HepG2 (cell line): Measurements from ENCODE around the gene HSPA1L. TPM values are rescaled to one million over a fixed set of nuclear protein-coding genes. Genes with fewer than 3 reads are reported as not detected.
A peak's percentile ranks its signal among the peaks of the same experiment; 100 is the strongest.

Experiments
- ATAC-seq: fragments of 200-7000 bp; cut with Tn5 transposase; 3 replicates; pipeline ENCODE4 v1.9.1; 2020; ENCODE audit warnings: mild to moderate bottlenecking, moderate library complexity
- BruUV-seq: library from RNA; stranded (reverse); fragments of 400-500 nt; replicated peaks from 2 replicates; lab custom pipeline; 2021; lab: Mats Ljungman, UMichigan
- CTCF ChIA-PET: fragments of 300-600 bp; formaldehyde crosslinking; extraction: SDS; loops from one replicate; lab custom pipeline; 2021; ENCODE audit warnings: low total read pairs, inconsistent platforms, low intra/inter-chr PET ratio; lab: Yijun Ruan, JAX
- POLR2A ChIA-PET: fragments of 350-600 bp; sonication (Branson Sonifier 250); formaldehyde crosslinking; loops from one replicate; lab custom pipeline; 2020; ENCODE audit warnings: antibody characterized with exemption, inconsistent platforms; lab: Yijun Ruan, JAX
- DNase-seq: peaks from one replicate; pipeline ENCODE4 v3.0.0-alpha.2; 2015; ENCODE audit warnings: low spot score
- FAIRE-seq: peaks from 3 replicates; lab custom pipeline; 2011; peaks lifted over from hg19 to GRCh38; lab: Jason Lieb, UNC
- H2AFZ ChIP-seq: one replicate; pipeline ENCODE4 v1.6.1; 2011; ENCODE audit warnings: low read length, inconsistent platforms
- H3K27ac ChIP-seq: fragments of 300-600 bp; 3 replicates; pipeline ENCODE4 v1.8.0; 2011; ENCODE audit warnings: mixed run types, mild to moderate bottlenecking, mixed read lengths, low read length, inconsistent platforms; ENCODE audit not compliant: insufficient read depth; ENCODE audit errors: extremely low read length
- H3K27me3 ChIP-seq, 2 experiments: fragments of 200-600 bp in 1 of 2; 2 replicates in 1 of 2; 3 replicates in 1 of 2; pipeline versions ENCODE4 v1.6.0 to v1.8.0; 2011; ENCODE audit warnings: low read length in 2 of 2, mild to moderate bottlenecking in 2 of 2, moderate library complexity in 2 of 2, inconsistent platforms in 1 of 2; ENCODE audit not compliant: insufficient read depth in 2 of 2, control insufficient read depth in 1 of 2
- H3K36me3 ChIP-seq, 2 experiments: fragments of 200-600 bp in 1 of 2; replicated peaks in 1 of 2; 2 replicates in 1 of 2; 3 replicates in 1 of 2; pipeline versions ENCODE4 v1.5.1 to v1.8.0; 2011; ENCODE audit warnings: low read length in 2 of 2, inconsistent platforms in 1 of 2; ENCODE audit not compliant: insufficient read depth in 2 of 2, control insufficient read depth in 1 of 2
- H3K4me1 ChIP-seq: 2 replicates; pipeline ENCODE4 v1.5.1; 2012; ENCODE audit warnings: low read length, inconsistent platforms; ENCODE audit not compliant: insufficient read depth
- H3K4me2 ChIP-seq: 2 replicates; pipeline ENCODE4 v1.6.0; 2011; ENCODE audit warnings: low read depth, low read length, inconsistent platforms
- H3K4me3 ChIP-seq, 3 experiments: fragments of 200-600 bp in 1 of 3; sonication (generic), shearing (Covaris generic) in 1 of 3; replicated peaks in 1 of 3; 2 replicates each; pipeline ENCODE4 v1.5.1; 2011 to 2016; ENCODE audit warnings: low read length in 3 of 3, inconsistent platforms in 2 of 3, low read depth in 2 of 3, mild to moderate bottlenecking in 2 of 3, control low read depth in 1 of 3, mixed read lengths in 1 of 3; ENCODE audit not compliant: insufficient read depth in 1 of 3
- H3K79me2 ChIP-seq: one replicate; pipeline ENCODE4 v1.6.1; 2011; ENCODE audit warnings: low read length, inconsistent platforms; ENCODE audit not compliant: insufficient read depth
- H3K9ac ChIP-seq: 2 replicates; pipeline ENCODE4 v1.6.0; 2011; ENCODE audit warnings: mild to moderate bottlenecking, low read depth, low read length, inconsistent platforms; ENCODE audit not compliant: insufficient read depth
- H3K9me3 ChIP-seq: 2 replicates; pipeline ENCODE4 v1.5.1; 2012; ENCODE audit warnings: mild to moderate bottlenecking, low read length
- H4K20me1 ChIP-seq: 2 replicates; pipeline ENCODE4 v1.6.0; 2011; ENCODE audit warnings: inconsistent platforms, mild to moderate bottlenecking, low read length, moderate library complexity; ENCODE audit not compliant: insufficient read depth
- AGO2 ChIP-seq: fragments of 200-400 bp; formaldehyde crosslinking; optimal IDR thresholded peaks from 2 replicates; pipeline ENCODE3; 2017; ENCODE audit warnings: mild to moderate bottlenecking, low read depth, low read length, moderate library complexity
- NAIF1 ChIP-seq: sonication (generic); formaldehyde crosslinking; IDR thresholded peaks from 2 replicates; pipeline ENCODE4 v1.5.0; 2020; ENCODE audit warnings: mild to moderate bottlenecking, missing genetic modification reagents, borderline replicate concordance
- ZNF614 ChIP-seq: IDR thresholded peaks from 2 replicates; pipeline ENCODE4 v1.6.1; 2018; ENCODE audit warnings: missing biosample characterization, missing genetic modification reagents, inconsistent platforms, borderline replicate concordance
- WGBS: methylation state at CpG from one replicate; pipeline ENCODE4 v1.1.6; 2017; ENCODE audit warnings: low lambda C conversion rate; 5-methylcytosine and 5-hydroxymethylcytosine counted together
- in situ Hi-C: cut with HindIII; loops from 2 replicates; pipeline ENCODE4 v1.10.0; 2017; ENCODE audit warnings: low pct_unique_long_range_greater_than_20kb; ENCODE audit not compliant: extremely low pct_ligation_motif_present
- intact Hi-C: fragments of 100-400 bp; cut with micrococcal nuclease; formaldehyde crosslinking; loops from one replicate; pipeline ENCODE4 v1.10.0; 2022; ENCODE audit not compliant: unreplicated experiment
- polyA plus RNA-seq, 8 experiments: library from polyadenylated mRNA; depleted of rRNA in 3 of 8; stranded (reverse) in 7 of 8; unstranded in 1 of 8; fragments of >200 nt; fragmentation: Illumina TruSeq in 4 of 8; extraction: Trizol in 4 of 8; gene quantifications; 2 replicates each; pipeline versions ENCODE4 v1.2.1 to v1.2.3, GENCODE V29; 2011 to 2016; ENCODE audit warnings: low read depth in 4 of 8, missing spikeins in 1 of 8, mixed read lengths in 1 of 8; ENCODE audit not compliant: insufficient read depth in 1 of 8
- total RNA-seq, 5 experiments: library from RNA; depleted of rRNA; stranded (reverse); fragments of >200 nt; fragmentation: Illumina TruSeq; extraction: Trizol; gene quantifications; 2 replicates each; pipeline ENCODE4 v1.2.3, GENCODE V29; 2016; ENCODE audit warnings: low read depth in 1 of 5
- TF ChIP-seq, protein P1 (sequence below): sonication (generic); formaldehyde crosslinking; IDR thresholded peaks from 2 replicates; pipeline ENCODE4 v1.8.0; 2023; ENCODE audit warnings: mild to moderate bottlenecking, missing genetic modification reagents

Gene HSPA1L
- total and polyA plus RNA-seq, 2 of the 13 experiments (the other 11 are each of a cell fraction or from before 2014, with no cell fraction given), result 0.55 to 1.0 TPM

DNA sequence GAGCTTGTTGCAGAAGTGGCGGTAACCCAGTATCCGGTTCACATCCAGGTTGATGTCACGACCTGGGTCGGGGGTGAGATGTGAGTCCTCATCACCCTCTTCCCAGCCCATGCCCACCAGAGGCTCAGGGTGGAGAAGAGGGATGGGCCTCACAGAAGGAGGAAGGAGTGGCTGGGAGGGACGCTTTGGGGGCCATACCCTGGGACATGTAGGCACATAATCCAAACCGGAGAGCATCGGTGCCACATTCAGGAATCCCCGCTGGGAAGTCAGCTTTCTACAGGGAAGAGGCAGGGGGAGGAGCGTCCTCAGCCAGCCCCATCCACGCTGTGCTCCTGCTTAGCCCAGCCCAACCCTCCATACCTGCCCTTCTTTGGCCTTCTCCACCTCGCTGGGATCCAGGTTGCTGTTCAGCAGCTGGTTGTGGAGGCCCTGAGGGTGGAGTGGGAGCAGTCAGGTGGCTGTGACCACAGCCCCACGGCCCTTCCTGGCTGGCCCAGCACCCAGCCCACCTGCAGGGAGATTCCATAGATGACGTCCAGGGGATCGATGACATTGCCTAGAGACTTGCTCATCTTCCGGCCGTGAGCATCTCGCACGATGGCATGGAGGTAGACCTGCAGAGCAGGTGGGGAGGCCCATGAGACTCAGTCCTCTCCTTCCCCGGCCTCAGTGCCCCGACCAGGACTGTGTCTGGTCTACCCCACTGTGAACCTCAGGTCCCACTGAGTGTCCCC, 34.4 kb downstream of the HSPA1L start:
- H3K4me1 ChIP-seq, result peaks cover 37% of the 10 kb centered on the region
- H3K36me3 ChIP-seq, result peaks cover 49 to 56% of the 10 kb centered on the region in 2 experiments
- H3K9ac ChIP-seq, result no peak overlapping the region
- no peak overlapping the region for H3K4me3 ChIP-seq
- H3K4me2 ChIP-seq, result no peak overlapping the region
- POLR2A ChIA-PET, result interaction anchor here (1.5 to 4.2 kb wide), 5 partner anchors 11 to 44 kb away, joined by 3 to 66 read pairs (median 5); partner anchors contain the start of genes CLIC1, LSM2, MSH5 and VARS1
- in situ Hi-C loops, result no loop called here
- WGBS, result over 99% methylated on average over 19 of the region's 20 CpGs
- intact Hi-C loops, result no loop called here
- ATAC-seq, result no peak
- no peak for FAIRE-seq
- TF ChIP-seq AGO2, result peak; percentile 40
- TF ChIP-seq NAIF1 (CRISPR knock-in tag), result no peak
- TF ChIP-seq, all 625 proteins: peak for 1
- no peaks in the 10 kb centered on the region for H3K79me2 ChIP-seq
- H2AFZ ChIP-seq, result no peak overlapping the region
- no TSS peak for BruUV-seq
- CTCF ChIA-PET, result no interaction called here
- no peaks in the 10 kb centered on the region for H3K27me3 ChIP-seq
- no peak overlapping the region for H3K27ac ChIP-seq
- H3K9me3 ChIP-seq, result no peaks in the 10 kb centered on the region
- H4K20me1 ChIP-seq, result no peaks in the 10 kb centered on the region
- no peak for DNase-seq

DNA sequence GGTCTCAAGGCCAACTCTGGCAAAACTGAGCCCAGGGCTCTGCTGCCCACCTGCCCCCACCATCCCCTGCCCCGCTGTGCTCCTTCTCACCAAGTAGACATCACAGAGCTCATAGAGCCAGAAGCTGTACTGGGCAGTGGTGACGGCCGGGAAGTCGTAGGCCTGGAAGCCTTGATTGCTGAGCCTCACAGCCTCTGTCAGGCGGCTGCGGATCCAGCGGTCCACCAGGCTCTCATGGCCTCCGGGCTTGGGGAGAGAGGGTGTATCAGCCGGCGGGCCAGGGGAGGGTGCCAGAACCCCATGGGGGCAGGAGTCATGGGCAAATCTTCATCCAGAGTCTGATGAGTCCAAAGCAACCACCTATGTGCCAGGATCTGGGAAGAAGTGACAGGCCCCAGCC, 35.2 kb downstream of the HSPA1L start:
- Histone ChIP-seq H4K20me1 (no peaks in the 10 kb centered on the region), H3K9ac (no peak overlapping the region), H3K9me3 (no peaks in the 10 kb centered on the region), H3K4me2 (no peak overlapping the region), H3K27me3 (no peaks in the 10 kb centered on the region), H3K36me3 (peaks cover 42 to 49% of the 10 kb centered on the region in 2 experiments), H2AFZ (no peak overlapping the region), H3K4me3 (no peak overlapping the region), H3K4me1 (peaks cover 45% of the 10 kb centered on the region), H3K79me2 (no peaks in the 10 kb centered on the region), H3K27ac (no peak overlapping the region)
- 98% methylated on average over 8 of the region's 10 CpGs for WGBS
- CTCF ChIA-PET, result no interaction called here
- TF ChIP-seq, protein P1, sequence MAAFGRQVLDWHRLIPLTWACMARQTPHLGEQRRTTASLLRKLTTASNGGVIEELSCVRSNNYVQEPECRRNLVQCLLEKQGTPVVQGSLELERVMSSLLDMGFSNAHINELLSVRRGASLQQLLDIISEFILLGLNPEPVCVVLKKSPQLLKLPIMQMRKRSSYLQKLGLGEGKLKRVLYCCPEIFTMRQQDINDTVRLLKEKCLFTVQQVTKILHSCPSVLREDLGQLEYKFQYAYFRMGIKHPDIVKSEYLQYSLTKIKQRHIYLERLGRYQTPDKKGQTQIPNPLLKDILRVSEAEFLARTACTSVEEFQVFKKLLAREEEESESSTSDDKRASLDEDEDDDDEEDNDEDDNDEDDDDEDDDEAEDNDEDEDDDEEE (CRISPR knock-in tag), result no peak
- TF ChIP-seq ZNF614 (CRISPR knock-in tag), result no peak
- ATAC-seq (no peak), DNase-seq (no peak), FAIRE-seq (no peak)
- intact Hi-C loops (loop anchor here (10.0 kb wide), 1 partner anchor 145 kb away; the partner anchor contains the start of gene C2), in situ Hi-C loops (no loop called here)
- no TSS peak for BruUV-seq
- POLR2A ChIA-PET, result interaction anchor here (1.1 to 4.2 kb wide), 5 partner anchors 11 to 43 kb away, joined by 3 to 66 read pairs (median 5); partner anchors contain the start of genes CLIC1, LSM2, MSH5 and VARS1
